ENCODE results near the gene ENGASE.

ENGASE gene

GRCh38 chr17:79093270-79093669 is 18.6 kb downstream of the ENGASE start:
- DNase-seq (ENCODE audit: low spot score): no peak

- DNase-seq (ENCODE audit: low spot score): no peak
These were observed 19.6 kb downstream of the ENGASE start for GRCh38 chr17:79094261-79094660.

- DNase-seq (ENCODE audit: low spot score): no peak
These were observed 20.9 kb downstream of the ENGASE start for GRCh38 chr17:79095345-79096055.

GRCh38 chr17:79096477-79096876 is 21.9 kb downstream of the ENGASE start:
- no peak for DNase-seq (ENCODE audit: low spot score)

GRCh38 chr17:79097226-79098055 is 22.8 kb downstream of the ENGASE start:
- DNase-seq (ENCODE audit: low spot score): no peak

- no peak for DNase-seq (ENCODE audit: low spot score)
These were observed 23.8 kb downstream of the ENGASE start for GRCh38 chr17:79098282-79098867.

- no peak for DNase-seq (ENCODE audit: low spot score)
These were observed 25.8 kb downstream of the ENGASE start for GRCh38 chr17:79100405-79100804.

GRCh38 chr17:79101111-79101673 is 26.6 kb downstream of the ENGASE start:
- DNase-seq (ENCODE audit: low spot score): no peak

GRCh38 chr17:79102214-79102613 is 27.6 kb downstream of the ENGASE start:
- no peak for DNase-seq (ENCODE audit: low spot score)

- no peak for DNase-seq (ENCODE audit: low spot score)
These were observed 30.4 kb downstream of the ENGASE start for GRCh38 chr17:79104898-79105600.

- DNase-seq (ENCODE audit: low spot score): no peak
These were observed 31.3 kb downstream of the ENGASE start for GRCh38 chr17:79105937-79106336.

- DNase-seq (ENCODE audit: low spot score): no peak
These were observed 32.3 kb downstream of the ENGASE start for GRCh38 chr17:79106958-79107357.

- no peak for DNase-seq (ENCODE audit: low spot score)
These were observed 33.0 kb downstream of the ENGASE start for GRCh38 chr17:79107499-79108231.

- DNase-seq (ENCODE audit: low spot score): no peak
These were observed 33.7 kb downstream of the ENGASE start for GRCh38 chr17:79108232-79108850.

- no peak for DNase-seq (ENCODE audit: low spot score)
These were observed 34.2 kb downstream of the ENGASE start for GRCh38 chr17:79108870-79109269.

GRCh38 chr17:79109584-79109983 is 35.0 kb downstream of the ENGASE start:
- DNase-seq (ENCODE audit: low spot score): no peak

- no peak for DNase-seq (ENCODE audit: low spot score)
These were observed 36.5 kb downstream of the ENGASE start for GRCh38 chr17:79111097-79111496.

GRCh38 chr17:79112471-79112870 is 37.8 kb downstream of the ENGASE start:
- no peak for DNase-seq (ENCODE audit: low spot score)

GRCh38 chr17:79113699-79114457 is 39.3 kb downstream of the ENGASE start:
- no peak for DNase-seq (ENCODE audit: low spot score)
